ENCODE measurements around the gene GARNL3. TPM values are rescaled to one million over a fixed set of nuclear protein-coding genes. Genes with fewer than 3 reads are reported as not detected.

GARNL3 gene, protein sequence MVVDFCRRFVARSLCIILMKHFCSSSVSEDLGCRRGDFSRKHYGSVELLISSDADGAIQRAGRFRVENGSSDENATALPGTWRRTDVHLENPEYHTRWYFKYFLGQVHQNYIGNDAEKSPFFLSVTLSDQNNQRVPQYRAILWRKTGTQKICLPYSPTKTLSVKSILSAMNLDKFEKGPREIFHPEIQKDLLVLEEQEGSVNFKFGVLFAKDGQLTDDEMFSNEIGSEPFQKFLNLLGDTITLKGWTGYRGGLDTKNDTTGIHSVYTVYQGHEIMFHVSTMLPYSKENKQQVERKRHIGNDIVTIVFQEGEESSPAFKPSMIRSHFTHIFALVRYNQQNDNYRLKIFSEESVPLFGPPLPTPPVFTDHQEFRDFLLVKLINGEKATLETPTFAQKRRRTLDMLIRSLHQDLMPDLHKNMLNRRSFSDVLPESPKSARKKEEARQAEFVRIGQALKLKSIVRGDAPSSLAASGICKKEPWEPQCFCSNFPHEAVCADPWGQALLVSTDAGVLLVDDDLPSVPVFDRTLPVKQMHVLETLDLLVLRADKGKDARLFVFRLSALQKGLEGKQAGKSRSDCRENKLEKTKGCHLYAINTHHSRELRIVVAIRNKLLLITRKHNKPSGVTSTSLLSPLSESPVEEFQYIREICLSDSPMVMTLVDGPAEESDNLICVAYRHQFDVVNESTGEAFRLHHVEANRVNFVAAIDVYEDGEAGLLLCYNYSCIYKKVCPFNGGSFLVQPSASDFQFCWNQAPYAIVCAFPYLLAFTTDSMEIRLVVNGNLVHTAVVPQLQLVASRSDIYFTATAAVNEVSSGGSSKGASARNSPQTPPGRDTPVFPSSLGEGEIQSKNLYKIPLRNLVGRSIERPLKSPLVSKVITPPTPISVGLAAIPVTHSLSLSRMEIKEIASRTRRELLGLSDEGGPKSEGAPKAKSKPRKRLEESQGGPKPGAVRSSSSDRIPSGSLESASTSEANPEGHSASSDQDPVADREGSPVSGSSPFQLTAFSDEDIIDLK
- 8.2 and 9.5 TPM in 2 replicates for total RNA-seq

DNA sequence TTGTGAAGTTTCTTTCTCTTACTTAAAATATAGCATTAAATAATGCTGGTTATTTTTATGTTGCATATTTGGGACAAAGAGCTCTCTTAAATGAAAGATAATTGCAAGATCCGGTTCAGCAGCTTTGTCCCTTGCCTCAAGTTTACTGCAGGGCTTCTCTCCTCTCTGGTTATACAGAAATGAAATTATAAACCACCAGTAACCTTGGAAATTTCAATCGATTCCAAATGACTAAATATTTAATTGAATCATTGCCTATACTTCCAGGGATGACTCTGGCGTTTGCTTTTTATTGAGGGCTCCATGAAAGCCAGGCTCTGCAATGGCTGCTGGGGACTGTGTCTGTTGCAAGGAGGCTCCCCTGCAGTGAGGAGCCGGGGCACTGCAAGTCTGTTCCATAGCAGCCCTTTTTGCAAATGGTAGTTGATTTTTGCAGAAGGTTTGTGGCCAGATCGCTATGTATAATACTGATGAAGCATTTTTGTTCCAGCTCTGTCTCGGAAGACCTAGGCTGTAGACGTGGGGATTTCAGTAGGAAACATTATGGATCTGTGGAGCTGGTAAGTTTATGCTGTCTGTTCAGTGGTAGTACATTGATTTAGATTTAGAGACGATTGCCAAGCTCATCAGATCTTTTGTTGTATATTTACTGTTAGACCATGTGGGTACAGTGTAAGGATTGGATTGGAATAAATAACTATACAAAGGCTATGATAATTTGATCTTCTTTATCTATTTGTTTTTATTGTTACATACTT, at the start of gene GARNL3:
GARNL3 (plus strand) TSS at position 313 of the 758 bp plus-strand sequence; CDS start at position 417, 104 bp downstream.

DNA sequence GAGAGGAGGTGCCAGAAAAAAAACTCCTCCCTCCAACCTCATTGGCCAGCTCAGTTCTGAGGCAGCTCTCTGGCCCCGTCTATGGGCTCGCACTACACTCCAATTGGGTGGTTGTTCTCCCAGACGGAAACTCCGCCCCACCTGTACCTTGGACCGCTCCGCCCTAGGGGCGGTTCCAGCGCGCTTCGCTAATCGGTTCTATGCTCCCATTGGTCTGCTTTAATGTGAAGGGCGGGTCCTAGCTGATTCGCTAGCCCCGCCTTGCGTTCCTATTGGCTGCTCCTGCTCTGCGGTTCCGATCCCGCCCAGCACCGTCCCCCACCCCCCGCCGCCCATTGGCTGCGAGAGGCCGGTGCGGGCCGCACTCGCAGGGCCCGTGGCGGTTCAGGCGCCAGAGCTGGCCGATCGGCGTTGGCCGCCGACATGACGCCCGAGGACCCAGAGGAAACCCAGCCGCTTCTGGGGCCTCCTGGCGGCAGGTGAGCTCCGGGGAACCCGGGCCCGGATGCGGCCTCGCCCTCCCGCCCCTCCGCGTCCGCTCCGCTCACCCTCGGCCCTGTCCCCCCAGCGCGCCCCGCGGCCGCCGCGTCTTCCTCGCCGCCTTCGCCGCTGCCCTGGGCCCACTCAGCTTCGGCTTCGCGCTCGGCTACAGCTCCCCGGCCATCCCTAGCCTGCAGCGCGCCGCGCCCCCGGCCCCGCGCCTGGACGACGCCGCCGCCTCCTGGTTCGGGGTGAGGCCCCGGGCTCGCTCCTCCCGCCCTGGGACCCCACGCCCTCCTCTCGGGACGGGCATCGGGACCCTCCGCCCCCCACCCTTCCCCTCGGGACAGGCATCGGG, 132.5 kb downstream of the GARNL3 start, which contains the start of gene SLC2A8:
SLC2A8 (plus strand) TSS at position 362 of the 838 bp plus-strand sequence; CDS start at position 424, 62 bp downstream.

DNA sequence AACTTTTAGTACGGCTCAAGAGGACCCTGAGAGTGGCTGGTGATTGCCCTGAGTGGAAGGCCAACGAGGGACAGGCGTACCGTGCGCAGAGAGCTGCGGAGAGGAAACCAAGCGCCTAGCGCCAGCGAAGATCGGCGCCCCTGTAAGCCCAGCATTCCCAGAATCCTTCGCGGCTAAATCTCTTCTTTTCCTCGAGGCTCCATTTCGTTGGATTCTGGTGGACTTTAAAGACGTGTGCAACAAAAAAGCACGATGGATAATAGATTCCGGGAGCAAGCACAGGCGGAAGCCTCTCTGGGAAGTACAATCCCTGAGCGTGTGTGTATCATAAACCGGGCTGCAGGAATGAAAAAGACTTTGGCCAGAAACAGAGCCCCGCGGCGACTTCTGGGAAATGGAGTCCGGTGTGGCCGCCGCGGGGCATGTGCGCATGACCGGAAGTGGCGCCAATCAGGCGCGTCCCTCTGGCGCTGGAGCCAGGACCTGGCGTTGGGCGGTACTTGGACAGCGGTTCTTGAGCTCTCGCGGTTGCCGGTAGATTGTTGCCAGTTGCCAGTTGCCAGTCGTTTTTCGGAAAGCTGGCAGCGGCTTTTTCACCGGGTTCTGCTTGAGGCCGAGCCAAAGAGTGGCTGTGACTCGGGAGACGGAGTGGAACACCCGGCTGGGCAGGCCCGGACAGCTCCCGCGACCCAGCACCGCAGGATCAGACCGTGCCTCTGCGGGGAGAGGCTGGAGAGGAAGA, 159.5 kb downstream of the GARNL3 start, which contains the start of gene ZNF79:
ZNF79 (plus strand) TSS at position 449 of the 742 bp plus-strand sequence. CDS start 406 bp downstream, outside the sequence.

Other genes starting within 250 kb of the GARNL3 start
- gene ANGPTL2, start 142.1 kb upstream of the GARNL3 start, total RNA-seq = 18.8 and 23.8 TPM in 2 replicates
- 12.1 and 17.3 TPM in 2 replicates for gene SLC2A8, start 132.4 kb downstream of the GARNL3 start, total RNA-seq
- 14.4 and 14.9 TPM in 2 replicates for gene ZNF79, start 159.6 kb downstream of the GARNL3 start, total RNA-seq
- 1,603 and 1,765 TPM in 2 replicates for gene RPL12, start 186.6 kb downstream of the GARNL3 start, total RNA-seq
- 17.6 and 26.1 TPM in 2 replicates for gene LRSAM1, start 186.7 kb downstream of the GARNL3 start, total RNA-seq

All from vein endothelial cell (primary cell).